HEK293 (cell line): ENCODE measurements around the gene SPECC1.

Experiments used
- AEBP2 ChIP-seq: fragments of 450-650 bp; formaldehyde crosslinking; IDR thresholded peaks from 2 replicates; pipeline ENCODE4 v1.5.1; 2016; ENCODE audit warnings: missing biosample characterization, missing genetic modification characterization, borderline replicate concordance
- CTCF ChIP-seq: fragments of 450-650 bp; formaldehyde crosslinking; IDR thresholded peaks from 2 replicates; pipeline ENCODE4 v1.5.1; 2016; ENCODE audit warnings: missing biosample characterization, missing genetic modification characterization
- HOXA7 ChIP-seq: sonication (generic); formaldehyde crosslinking; IDR thresholded peaks from 2 replicates; pipeline ENCODE4 v1.8.1; 2022; ENCODE audit warnings: missing genetic modification reagents, borderline replicate concordance
- PATZ1 ChIP-seq: fragments of 450-650 bp; formaldehyde crosslinking; IDR thresholded peaks from 2 replicates; pipeline ENCODE4 v1.5.1; 2016; ENCODE audit warnings: missing biosample characterization, missing genetic modification characterization
- ZBTB1 ChIP-seq: fragments of 450-650 bp; formaldehyde crosslinking; IDR thresholded peaks from 2 replicates; pipeline ENCODE4 v1.5.1; 2016; ENCODE audit warnings: missing biosample characterization, missing genetic modification characterization
- ZEB2 ChIP-seq: fragments of 450-650 bp; formaldehyde crosslinking; IDR thresholded peaks from 2 replicates; pipeline ENCODE4 v1.5.1; 2016; ENCODE audit warnings: missing biosample characterization, missing genetic modification characterization
- ZNF133 ChIP-seq: fragments of 450-650 bp; formaldehyde crosslinking; IDR thresholded peaks from 2 replicates; pipeline ENCODE4 v1.5.1; 2016; ENCODE audit warnings: missing biosample characterization, missing genetic modification characterization
- ZNF274 ChIP-seq, 2 experiments: fragments of 200-500 bp in 1 of 2; fragments of 450-650 bp in 1 of 2; sonication (Bioruptor generic) in 1 of 2; formaldehyde crosslinking in 1 of 2; IDR thresholded peaks; 2 replicates each; pipeline versions ENCODE4 v1.5.1 to v1.6.1; 2014 to 2016; ENCODE audit warnings: borderline replicate concordance in 1 of 2, inconsistent platforms in 1 of 2, low read length in 1 of 2, missing biosample characterization in 1 of 2, missing genetic modification characterization in 1 of 2
- ZNF561 ChIP-seq: fragments of 450-650 bp; IDR thresholded peaks from 2 replicates; pipeline ENCODE4 v1.5.1; 2018; ENCODE audit warnings: missing biosample characterization, missing genetic modification characterization, borderline replicate concordance
- ZNF629 ChIP-seq: fragments of 450-650 bp; formaldehyde crosslinking; IDR thresholded peaks from 2 replicates; pipeline ENCODE4 v1.5.1; 2017; ENCODE audit warnings: missing biosample characterization, missing genetic modification characterization
- ZNF670 ChIP-seq: fragments of 450-650 bp; formaldehyde crosslinking; IDR thresholded peaks from 2 replicates; pipeline ENCODE4 v1.5.1; 2016; ENCODE audit warnings: missing biosample characterization, missing genetic modification characterization, low read depth
- ZNF785 ChIP-seq: fragments of 450-650 bp; formaldehyde crosslinking; IDR thresholded peaks from 2 replicates; pipeline ENCODE4 v1.5.1; 2016; ENCODE audit warnings: missing biosample characterization, missing genetic modification characterization
- TF ChIP-seq, protein P1 (sequence below): fragments of 450-650 bp; formaldehyde crosslinking; IDR thresholded peaks from 2 replicates; pipeline ENCODE4 v1.5.1; 2016; ENCODE audit warnings: missing biosample characterization, missing genetic modification characterization

GRCh38 chr17:20040216-20040615, 31.1 kb downstream of the SPECC1 start:
- no peak for TF ChIP-seq CTCF (tag by site-specific recombination)
- no peak for TF ChIP-seq AEBP2
- no peak for TF ChIP-seq HOXA7
- no peak for TF ChIP-seq ZEB2 (tag by site-specific recombination)
- TF ChIP-seq ZNF785 (tag by site-specific recombination) = no peak
- TF ChIP-seq ZBTB1 (tag by site-specific recombination) = no peak
- no peak for TF ChIP-seq ZNF629 (tag by site-specific recombination)
- no peak for TF ChIP-seq ZNF670 (tag by site-specific recombination)
- TF ChIP-seq PATZ1 (tag by site-specific recombination) = no peak
- no peak for TF ChIP-seq ZNF133 (tag by site-specific recombination)
- no peak for TF ChIP-seq ZNF561 (tag by site-specific recombination)
- TF ChIP-seq, protein P1, sequence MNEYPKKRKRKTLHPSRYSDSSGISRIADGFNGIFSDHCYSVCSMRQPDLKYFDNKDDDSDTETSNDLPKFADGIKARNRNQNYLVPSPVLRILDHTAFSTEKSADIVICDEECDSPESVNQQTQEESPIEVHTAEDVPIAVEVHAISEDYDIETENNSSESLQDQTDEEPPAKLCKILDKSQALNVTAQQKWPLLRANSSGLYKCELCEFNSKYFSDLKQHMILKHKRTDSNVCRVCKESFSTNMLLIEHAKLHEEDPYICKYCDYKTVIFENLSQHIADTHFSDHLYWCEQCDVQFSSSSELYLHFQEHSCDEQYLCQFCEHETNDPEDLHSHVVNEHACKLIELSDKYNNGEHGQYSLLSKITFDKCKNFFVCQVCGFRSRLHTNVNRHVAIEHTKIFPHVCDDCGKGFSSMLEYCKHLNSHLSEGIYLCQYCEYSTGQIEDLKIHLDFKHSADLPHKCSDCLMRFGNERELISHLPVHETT = no peak
- no peak for TF ChIP-seq ZNF274 (IDR thresholded peaks at IDR 0.05; ENCODE audit: low read length)
- no peak for TF ChIP-seq ZNF274 (tag by site-specific recombination; IDR thresholded peaks at IDR 0.05; ENCODE audit: borderline replicate concordance)
